Measurements from ENCODE around the gene BLCAP.
"Not testable (repeated sequence)": the region's sequence is repeated elsewhere in the genome, so short reads cannot be mapped to it uniquely, and the experiment has no call there.

BLCAP gene

GRCh38 chr20:37501940-37502339 lies 25.7 kb downstream of the BLCAP start:
- no peak overlapping the region for H3K4me3 ChIP-seq (ENCODE audit: low read length)
- H3K4me1 ChIP-seq (ENCODE audit: control insufficient read depth, insufficient read depth, low read length) = peaks cover 6% of the 10 kb centered on the region
- no peaks in the 10 kb centered on the region for H3K27me3 ChIP-seq (ENCODE audit: control insufficient read depth, insufficient read depth, low read length)
- no peaks in the 10 kb centered on the region for H3K9me3 ChIP-seq (ENCODE audit: control insufficient read depth, low read length)
- H3K36me3 ChIP-seq (ENCODE audit: control insufficient read depth, insufficient read depth, low read length) = no peaks in the 10 kb centered on the region
- H3K9ac ChIP-seq (ENCODE audit: low read length) = no peak overlapping the region

- no peaks in the 10 kb centered on the region for H3K9me3 ChIP-seq (ENCODE audit: control insufficient read depth, low read length)
- H3K27me3 ChIP-seq (ENCODE audit: control insufficient read depth, insufficient read depth, low read length) = no peaks in the 10 kb centered on the region
- H3K9ac ChIP-seq (ENCODE audit: low read length) = no peak overlapping the region
- H3K4me1 ChIP-seq (ENCODE audit: control insufficient read depth, insufficient read depth, low read length) = no peaks in the 10 kb centered on the region
- H3K36me3 ChIP-seq (ENCODE audit: control insufficient read depth, insufficient read depth, low read length) = no peaks in the 10 kb centered on the region
- no peak overlapping the region for H3K4me3 ChIP-seq (ENCODE audit: low read length)
These were observed 27.4 kb downstream of the BLCAP start for GRCh38 chr20:37500311-37500710.

- Histone ChIP-seq H3K27me3 (ENCODE audit: control insufficient read depth, insufficient read depth, low read length) (no peaks in the 10 kb centered on the region), H3K9ac (ENCODE audit: low read length) (no peak overlapping the region), H3K36me3 (ENCODE audit: control insufficient read depth, insufficient read depth, low read length) (no peaks in the 10 kb centered on the region), H3K4me3 (ENCODE audit: low read length) (no peak overlapping the region), H3K4me1 (ENCODE audit: control insufficient read depth, insufficient read depth, low read length) (no peaks in the 10 kb centered on the region), H3K9me3 (ENCODE audit: control insufficient read depth, low read length) (no peaks in the 10 kb centered on the region)
These were observed 29.5 kb downstream of the BLCAP start for GRCh38 chr20:37498066-37498665.

- Histone ChIP-seq H3K9me3 (ENCODE audit: control insufficient read depth, low read length) (no peaks in the 10 kb centered on the region), H3K36me3 (ENCODE audit: control insufficient read depth, insufficient read depth, low read length) (no peaks in the 10 kb centered on the region), H3K27me3 (ENCODE audit: control insufficient read depth, insufficient read depth, low read length) (no peaks in the 10 kb centered on the region), H3K4me3 (ENCODE audit: low read length) (no peak overlapping the region), H3K4me1 (ENCODE audit: control insufficient read depth, insufficient read depth, low read length) (no peaks in the 10 kb centered on the region), H3K9ac (ENCODE audit: low read length) (no peak overlapping the region)
These were observed 32.9 kb downstream of the BLCAP start for GRCh38 chr20:37494796-37495195.

DNA sequence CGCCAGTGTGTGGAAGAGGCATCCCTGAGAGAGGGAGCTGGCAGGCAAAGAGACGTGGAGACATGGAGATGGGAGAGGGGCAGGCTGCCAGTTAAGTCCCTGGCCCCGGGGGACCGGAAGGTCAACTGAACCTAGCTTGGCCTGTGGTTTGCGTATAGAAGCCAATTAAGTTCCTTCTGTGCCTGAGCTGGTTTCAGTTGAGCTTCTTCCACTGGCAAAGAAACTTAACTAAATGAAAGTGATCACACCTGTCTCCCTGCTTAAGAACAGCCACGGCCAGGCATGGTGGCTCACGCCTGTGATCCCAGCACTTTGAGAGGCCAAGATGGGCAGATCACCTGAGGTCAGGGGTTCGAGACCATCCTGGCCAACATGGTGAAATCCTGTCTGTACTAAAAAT lies 33.4 kb downstream of the BLCAP start:
- no peaks in the 10 kb centered on the region for H3K9me3 ChIP-seq (ENCODE audit: control insufficient read depth, low read length)
- H3K27me3 ChIP-seq (ENCODE audit: control insufficient read depth, insufficient read depth, low read length) = no peaks in the 10 kb centered on the region
- no peaks in the 10 kb centered on the region for H3K36me3 ChIP-seq (ENCODE audit: control insufficient read depth, insufficient read depth, low read length)
- no peak overlapping the region for H3K4me3 ChIP-seq (ENCODE audit: low read length)
- no peaks in the 10 kb centered on the region for H3K4me1 ChIP-seq (ENCODE audit: control insufficient read depth, insufficient read depth, low read length)
- no peak overlapping the region for H3K9ac ChIP-seq (ENCODE audit: low read length)

- H3K36me3 ChIP-seq (ENCODE audit: control insufficient read depth, insufficient read depth, low read length) = no peaks in the 10 kb centered on the region
- H3K4me3 ChIP-seq (ENCODE audit: low read length) = no peak overlapping the region
- no peak overlapping the region for H3K9ac ChIP-seq (ENCODE audit: low read length)
- no peaks in the 10 kb centered on the region for H3K4me1 ChIP-seq (ENCODE audit: control insufficient read depth, insufficient read depth, low read length)
- no peaks in the 10 kb centered on the region for H3K27me3 ChIP-seq (ENCODE audit: control insufficient read depth, insufficient read depth, low read length)
- H3K9me3 ChIP-seq (ENCODE audit: control insufficient read depth, low read length) = no peaks in the 10 kb centered on the region
These were observed 34.7 kb downstream of the BLCAP start for GRCh38 chr20:37492945-37493344.

GRCh38 chr20:37492096-37492625 lies 35.5 kb downstream of the BLCAP start:
- no peaks in the 10 kb centered on the region for H3K9me3 ChIP-seq (ENCODE audit: control insufficient read depth, low read length)
- H3K4me3 ChIP-seq (ENCODE audit: low read length) = no peak overlapping the region
- H3K36me3 ChIP-seq (ENCODE audit: control insufficient read depth, insufficient read depth, low read length) = no peaks in the 10 kb centered on the region
- no peaks in the 10 kb centered on the region for H3K27me3 ChIP-seq (ENCODE audit: control insufficient read depth, insufficient read depth, low read length)
- no peak overlapping the region for H3K9ac ChIP-seq (ENCODE audit: low read length)
- no peaks in the 10 kb centered on the region for H3K4me1 ChIP-seq (ENCODE audit: control insufficient read depth, insufficient read depth, low read length)

- Histone ChIP-seq H3K27me3 (ENCODE audit: control insufficient read depth, insufficient read depth, low read length) (no peaks in the 10 kb centered on the region), H3K4me3 (ENCODE audit: low read length) (no peak overlapping the region), H3K9me3 (ENCODE audit: control insufficient read depth, low read length) (no peaks in the 10 kb centered on the region), H3K4me1 (ENCODE audit: control insufficient read depth, insufficient read depth, low read length) (no peaks in the 10 kb centered on the region), H3K9ac (ENCODE audit: low read length) (no peak overlapping the region), H3K36me3 (ENCODE audit: control insufficient read depth, insufficient read depth, low read length) (no peaks in the 10 kb centered on the region)
These were observed 36.9 kb downstream of the BLCAP start for GRCh38 chr20:37490663-37491350.

GRCh38 chr20:37486209-37486608 lies 41.5 kb downstream of the BLCAP start:
- not testable (repeated sequence) for H3K9me3 ChIP-seq (ENCODE audit: control insufficient read depth, low read length); H3K4me1 ChIP-seq (ENCODE audit: control insufficient read depth, insufficient read depth, low read length); H3K9ac ChIP-seq (ENCODE audit: low read length); H3K36me3 ChIP-seq (ENCODE audit: control insufficient read depth, insufficient read depth, low read length); H3K27me3 ChIP-seq (ENCODE audit: control insufficient read depth, insufficient read depth, low read length); H3K4me3 ChIP-seq (ENCODE audit: low read length)

- no peaks in the 10 kb centered on the region for H3K4me1 ChIP-seq (ENCODE audit: control insufficient read depth, insufficient read depth, low read length)
- no peak overlapping the region for H3K9ac ChIP-seq (ENCODE audit: low read length)
- H3K36me3 ChIP-seq (ENCODE audit: control insufficient read depth, insufficient read depth, low read length) = no peaks in the 10 kb centered on the region
- no peaks in the 10 kb centered on the region for H3K27me3 ChIP-seq (ENCODE audit: control insufficient read depth, insufficient read depth, low read length)
- H3K4me3 ChIP-seq (ENCODE audit: low read length) = no peak overlapping the region
- H3K9me3 ChIP-seq (ENCODE audit: control insufficient read depth, low read length) = no peaks in the 10 kb centered on the region
These were observed 43.3 kb downstream of the BLCAP start for GRCh38 chr20:37484331-37484730.

GRCh38 chr20:37481610-37482009 lies 46.1 kb downstream of the BLCAP start:
- H3K4me1 ChIP-seq (ENCODE audit: control insufficient read depth, insufficient read depth, low read length) = no peaks in the 10 kb centered on the region
- no peaks in the 10 kb centered on the region for H3K36me3 ChIP-seq (ENCODE audit: control insufficient read depth, insufficient read depth, low read length)
- no peak overlapping the region for H3K4me3 ChIP-seq (ENCODE audit: low read length)
- H3K27me3 ChIP-seq (ENCODE audit: control insufficient read depth, insufficient read depth, low read length) = no peaks in the 10 kb centered on the region
- no peak overlapping the region for H3K9ac ChIP-seq (ENCODE audit: low read length)
- H3K9me3 ChIP-seq (ENCODE audit: control insufficient read depth, low read length) = no peaks in the 10 kb centered on the region

- Histone ChIP-seq H3K4me3 (ENCODE audit: low read length) (no peak overlapping the region), H3K9me3 (ENCODE audit: control insufficient read depth, low read length) (no peaks in the 10 kb centered on the region), H3K9ac (ENCODE audit: low read length) (no peak overlapping the region), H3K4me1 (ENCODE audit: control insufficient read depth, insufficient read depth, low read length) (no peaks in the 10 kb centered on the region), H3K27me3 (ENCODE audit: control insufficient read depth, insufficient read depth, low read length) (no peaks in the 10 kb centered on the region), H3K36me3 (ENCODE audit: control insufficient read depth, insufficient read depth, low read length) (no peaks in the 10 kb centered on the region)
These were observed 46.8 kb downstream of the BLCAP start for GRCh38 chr20:37480919-37481318.
